Mesothelial cell of epicardium (in vitro differentiated cells): ENCODE results near the gene HTR7. TPM values are rescaled to one million over a fixed set of nuclear protein-coding genes. Genes with fewer than 3 reads are reported as not detected.
A peak's percentile ranks its signal among the peaks of the same experiment; 100 is the strongest.
"Not testable (repeated sequence)": the region's sequence is repeated elsewhere in the genome, so short reads cannot be mapped to it uniquely, and the experiment has no call there.

Experiments
- DNase-seq, 2 experiments: peaks; one replicate each; pipeline ENCODE4 v3.0.0; 2021; ENCODE audit warnings: low spot score in 2 of 2; ENCODE audit not compliant: unreplicated experiment in 2 of 2
- H3K27ac Mint-ChIP-seq: 2 replicates; pipeline ENCODE4 v1.8.0; 2021; ENCODE audit warnings: mixed read lengths
- H3K27me3 Mint-ChIP-seq: 2 replicates; pipeline ENCODE4 v1.8.0; 2021; ENCODE audit warnings: low read depth, mixed read lengths
- H3K36me3 Mint-ChIP-seq: 2 replicates; pipeline ENCODE4 v1.8.0; 2021; ENCODE audit warnings: mixed read lengths
- H3K4me1 Mint-ChIP-seq: 2 replicates; pipeline ENCODE4 v1.8.0; 2021; ENCODE audit warnings: mixed read lengths
- H3K4me3 Mint-ChIP-seq: 2 replicates; pipeline ENCODE4 v1.8.0; 2021; ENCODE audit warnings: mild to moderate bottlenecking, moderate library complexity, mixed read lengths
- H3K9me3 Mint-ChIP-seq: 2 replicates; pipeline ENCODE4 v1.8.0; 2021; ENCODE audit warnings: mixed read lengths
- CTCF ChIP-seq: fragments of 200-600 bp; sonication (generic); IDR thresholded peaks from one replicate; pipeline ENCODE4 v1.5.0; 2021; ENCODE audit warnings: antibody characterized with exemption; ENCODE audit not compliant: unreplicated experiment
- total RNA-seq: library from RNA; stranded (reverse); gene quantifications from 3 replicates; pipeline ENCODE4 v1.2.1, GENCODE V29; 2021

HTR7 gene
- total RNA-seq, 1 donor from 2014 or later, result 3.4 TPM

- Mint-ChIP-seq H3K36me3 (no peaks in the 10 kb centered on the region), H3K4me1 (no peaks in the 10 kb centered on the region)
- TF ChIP-seq CTCF, result no peak
Observed at GRCh38 chr10:90832111-90832510, 25.7 kb downstream of the HTR7 start.

DNA sequence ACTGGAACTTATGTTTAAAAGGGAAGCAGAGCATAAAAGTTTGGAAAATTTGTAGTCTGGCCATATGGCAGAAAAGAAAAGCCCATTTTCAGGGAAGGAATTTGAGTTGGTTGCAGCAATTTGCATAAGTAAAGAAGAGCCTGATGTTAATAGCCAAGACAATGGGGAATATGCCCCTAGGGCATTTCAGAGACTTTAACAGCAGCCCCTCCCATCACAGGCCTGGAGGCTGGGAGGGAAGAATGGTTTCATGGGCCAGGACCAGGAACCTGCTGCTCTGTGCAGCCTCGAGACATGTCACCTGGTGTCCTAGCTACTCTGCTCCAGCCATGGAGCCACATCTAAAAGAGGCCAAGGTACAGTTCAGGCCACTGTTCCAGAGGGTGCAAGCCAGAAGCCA, 35.3 kb downstream of the HTR7 start:
- Mint-ChIP-seq H3K36me3 (no peaks in the 10 kb centered on the region), H3K27ac (no peak overlapping the region), H3K4me1 (peaks cover under 1% of the 10 kb centered on the region), H3K9me3 (peaks cover 32% of the 10 kb centered on the region), H3K27me3 (no peaks in the 10 kb centered on the region), H3K4me3 (no peak overlapping the region)
- no peak for TF ChIP-seq CTCF
- DNase-seq, result no peak

More at GRCh38 chr10:90832111-90832510, 25.7 kb downstream of the HTR7 start:
- Mint-ChIP-seq H3K27ac (no peak overlapping the region), H3K4me3 (no peak overlapping the region), H3K27me3 (no peaks in the 10 kb centered on the region), H3K9me3 (peaks cover 12% of the 10 kb centered on the region)
- DNase-seq, result no peak

DNA sequence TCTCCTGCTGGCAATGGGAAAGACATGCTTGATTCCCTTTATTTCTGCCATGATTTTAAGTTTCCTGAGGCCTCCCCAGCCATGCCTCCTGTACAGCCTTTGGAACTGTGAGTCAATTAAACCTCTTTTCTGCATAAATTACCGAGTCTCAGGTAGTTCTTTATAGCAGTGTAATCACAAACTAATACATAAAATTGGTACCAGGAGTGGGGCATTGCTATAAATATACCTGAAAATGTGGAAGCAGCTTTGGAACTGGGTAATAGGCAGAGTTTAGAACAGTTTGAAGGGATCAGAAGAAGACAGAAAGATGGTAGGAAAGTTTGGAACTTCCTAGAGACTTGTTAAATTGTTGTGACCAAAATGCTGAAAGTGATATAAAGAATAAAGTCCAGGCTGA, 36.0 kb downstream of the HTR7 start:
- not testable (repeated sequence) for H3K27me3 Mint-ChIP-seq, H3K4me3 Mint-ChIP-seq, H3K36me3 Mint-ChIP-seq, H3K4me1 Mint-ChIP-seq, DNase-seq, H3K27ac Mint-ChIP-seq
- peaks cover 28% of the 10 kb centered on the region for H3K9me3 Mint-ChIP-seq

DNA sequence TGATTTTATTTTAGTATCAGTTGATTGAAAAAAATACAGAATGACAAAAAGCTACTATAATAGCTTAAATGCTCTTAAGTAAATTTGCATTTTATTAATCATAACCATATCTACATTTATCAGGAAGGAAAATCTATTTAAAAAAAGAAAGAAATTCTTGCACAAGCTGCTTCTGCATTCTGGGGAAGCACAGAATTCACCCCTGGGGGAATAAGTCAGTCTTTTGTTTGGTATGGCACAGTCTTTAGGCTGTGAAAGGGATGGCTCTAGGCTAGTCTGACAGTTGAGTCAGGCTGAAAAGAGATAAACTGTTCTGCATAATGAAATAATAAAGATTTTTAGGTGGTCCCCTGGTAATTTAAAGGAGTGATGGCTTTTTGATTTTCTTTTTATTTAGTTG, 37.9 kb downstream of the HTR7 start:
- Mint-ChIP-seq H3K36me3 (no peaks in the 10 kb centered on the region), H3K4me1 (peaks cover 13% of the 10 kb centered on the region), H3K4me3 (no peak overlapping the region), H3K27ac (peak overlapping the region; percentile 26), H3K9me3 (peaks cover 20% of the 10 kb centered on the region), H3K27me3 (no peaks in the 10 kb centered on the region)
- no peak for DNase-seq
- no peak for TF ChIP-seq CTCF

DNA sequence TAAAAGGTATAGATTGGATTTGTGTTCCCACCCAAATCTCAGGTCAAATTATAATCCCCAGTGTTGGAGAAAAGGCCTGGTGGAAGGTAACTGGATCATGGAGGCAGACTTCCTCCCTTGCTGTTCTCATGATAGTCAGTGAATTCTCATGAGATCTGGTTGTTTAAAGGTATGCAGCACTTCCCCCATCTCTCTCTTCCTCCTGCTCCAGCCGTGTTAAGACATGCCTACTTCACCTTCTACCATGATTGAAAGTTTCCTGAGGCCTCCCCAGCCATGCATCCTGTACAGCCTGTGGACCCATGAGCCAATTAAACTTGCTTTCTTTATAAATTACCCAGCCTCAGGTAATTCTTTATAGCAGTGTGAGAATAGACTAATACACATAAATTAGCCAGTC, 39.1 kb downstream of the HTR7 start:
- no peak overlapping the region for H3K4me3 Mint-ChIP-seq
- H3K9me3 Mint-ChIP-seq, result peaks cover 20% of the 10 kb centered on the region
- H3K27me3 Mint-ChIP-seq, result no peaks in the 10 kb centered on the region
- no peak overlapping the region for H3K27ac Mint-ChIP-seq
- peaks cover 13% of the 10 kb centered on the region for H3K4me1 Mint-ChIP-seq
- TF ChIP-seq CTCF, result no peak
- no peak for DNase-seq
- no peaks in the 10 kb centered on the region for H3K36me3 Mint-ChIP-seq

GRCh38 chr10:90817128-90817889, 40.5 kb downstream of the HTR7 start:
- Mint-ChIP-seq H3K4me3 (no peak overlapping the region), H3K9me3 (peaks cover 13% of the 10 kb centered on the region), H3K36me3 (no peaks in the 10 kb centered on the region), H3K27ac (no peak overlapping the region), H3K4me1 (peaks cover 13% of the 10 kb centered on the region), H3K27me3 (no peaks in the 10 kb centered on the region)
- no peak for DNase-seq
- no peak for TF ChIP-seq CTCF
